ENCODE data around the gene BHMT2. TPM values are rescaled to one million over a fixed set of nuclear protein-coding genes. Genes with fewer than 3 reads are reported as not detected.

BHMT2 gene
- total RNA-seq, 1 experiment from 2014 or later = not detected

- Histone ChIP-seq H3K9me2 (replicated peaks; ENCODE audit: low read length) (no peaks in the 10 kb centered on the region), H3F3A (ENCODE audit: low read length, unreplicated experiment) (no peaks in the 10 kb centered on the region), H3K9ac (ENCODE audit: low read length) (no peak overlapping the region), H3K9me3 (ENCODE audit: low read length) (no peaks in the 10 kb centered on the region), H4K20me1 (ENCODE audit: low read length) (no peaks in the 10 kb centered on the region), H3K4me3 (ENCODE audit: low read length) (no peak overlapping the region), H3K79me2 (ENCODE audit: low read length) (no peaks in the 10 kb centered on the region), H3K27ac (ENCODE audit: low read length) (no peak overlapping the region), H3K36me3 (ENCODE audit: low read depth, low read length) (no peaks in the 10 kb centered on the region), H2AFZ (ENCODE audit: low read length) (no peak overlapping the region), H3K4me1 (ENCODE audit: insufficient read depth, low read length) (no peaks in the 10 kb centered on the region), H3K4me2 (ENCODE audit: low read length) (no peak overlapping the region), H3K27me3 (ENCODE audit: low read length) (no peaks in the 10 kb centered on the region)
- DNase-seq (no peak), ATAC-seq (no peak)
- intact Hi-C loops (cut with micrococcal nuclease) = no loop called here
- ChIA-PET POLR2A (ENCODE audit: unreplicated experiment) (no interaction called here), CTCF (no interaction called here)
- no TSS peak for BruUV-seq (replicated peaks)
- TF ChIP-seq CTCF (conservative IDR thresholded peaks at IDR 0.05; ENCODE audit: low read depth, low read length) = no peak
- no peak for TF ChIP-seq EZH2 (IDR thresholded peaks at IDR 0.05; ENCODE audit: low read length, unreplicated experiment)
These were observed 16.5 kb downstream of the BHMT2 start for GRCh38 chr5:79086116-79086515.

- ChIA-PET CTCF (no interaction called here), POLR2A (ENCODE audit: unreplicated experiment) (no interaction called here)
- ATAC-seq (no peak), DNase-seq (no peak)
- Histone ChIP-seq H3K9me3 (ENCODE audit: low read length) (no peaks in the 10 kb centered on the region), H3K27ac (ENCODE audit: low read length) (no peak overlapping the region), H3K4me2 (ENCODE audit: low read length) (no peak overlapping the region), H4K20me1 (ENCODE audit: low read length) (no peaks in the 10 kb centered on the region), H3K4me1 (ENCODE audit: insufficient read depth, low read length) (no peaks in the 10 kb centered on the region), H3K36me3 (ENCODE audit: low read depth, low read length) (no peaks in the 10 kb centered on the region), H3K79me2 (ENCODE audit: low read length) (no peaks in the 10 kb centered on the region), H3K27me3 (ENCODE audit: low read length) (no peaks in the 10 kb centered on the region), H3F3A (ENCODE audit: low read length, unreplicated experiment) (no peaks in the 10 kb centered on the region), H2AFZ (ENCODE audit: low read length) (no peak overlapping the region), H3K9me2 (replicated peaks; ENCODE audit: low read length) (no peaks in the 10 kb centered on the region), H3K9ac (ENCODE audit: low read length) (no peak overlapping the region), H3K4me3 (ENCODE audit: low read length) (no peak overlapping the region)
- no peak for TF ChIP-seq CTCF (conservative IDR thresholded peaks at IDR 0.05; ENCODE audit: low read depth, low read length)
- no peak for TF ChIP-seq EZH2phosphoT487 (IDR thresholded peaks at IDR 0.05; ENCODE audit: borderline replicate concordance, low read length)
- TF ChIP-seq EZH2 (IDR thresholded peaks at IDR 0.05; ENCODE audit: low read length, unreplicated experiment) = no peak
- intact Hi-C loops (cut with micrococcal nuclease) = no loop called here
- no TSS peak for BruUV-seq (replicated peaks)
These were observed 18.9 kb downstream of the BHMT2 start for GRCh38 chr5:79088507-79088906.

GRCh38 chr5:79091064-79091463, 21.5 kb downstream of the BHMT2 start:
- Histone ChIP-seq H3K79me2 (ENCODE audit: low read length) (no peaks in the 10 kb centered on the region), H4K20me1 (ENCODE audit: low read length) (no peaks in the 10 kb centered on the region), H3K9me3 (ENCODE audit: low read length) (no peaks in the 10 kb centered on the region), H3K4me1 (ENCODE audit: insufficient read depth, low read length) (no peaks in the 10 kb centered on the region), H3K36me3 (ENCODE audit: low read depth, low read length) (no peaks in the 10 kb centered on the region), H3K27ac (ENCODE audit: low read length) (no peak overlapping the region), H3K9ac (ENCODE audit: low read length) (no peak overlapping the region), H3K4me3 (ENCODE audit: low read length) (no peak overlapping the region), H3K4me2 (ENCODE audit: low read length) (no peak overlapping the region), H3K9me2 (replicated peaks; ENCODE audit: low read length) (no peaks in the 10 kb centered on the region), H3F3A (ENCODE audit: low read length, unreplicated experiment) (no peaks in the 10 kb centered on the region), H3K27me3 (ENCODE audit: low read length) (no peaks in the 10 kb centered on the region), H2AFZ (ENCODE audit: low read length) (no peak overlapping the region)
- TF ChIP-seq CTCF (conservative IDR thresholded peaks at IDR 0.05; ENCODE audit: low read depth, low read length) (no peak), EZH2 (IDR thresholded peaks at IDR 0.05; ENCODE audit: low read length, unreplicated experiment) (no peak), EZH2phosphoT487 (IDR thresholded peaks at IDR 0.05; ENCODE audit: borderline replicate concordance, low read length) (no peak)
- ATAC-seq (no peak), DNase-seq (no peak)
- ChIA-PET POLR2A (ENCODE audit: unreplicated experiment) (no interaction called here), CTCF (no interaction called here)
- no TSS peak for BruUV-seq (replicated peaks)
- intact Hi-C loops (cut with micrococcal nuclease) = no loop called here

Measured in PC-3 (cell line).